GM12878 (cell line): ENCODE data around the gene NAB1. TPM values are rescaled to one million over a fixed set of nuclear protein-coding genes. Genes with fewer than 3 reads are reported as not detected.
A peak's percentile ranks its signal among the peaks of the same experiment; 100 is the strongest.

Experiments
- CHD4 ChIP-seq: fragments of 200-600 bp; sonication (generic); IDR thresholded peaks from 2 replicates; pipeline ENCODE4 v1.6.1; 2016; ENCODE audit warnings: mild to moderate bottlenecking
- EED ChIP-seq: sonication (generic); IDR thresholded peaks from 2 replicates; pipeline ENCODE4 v1.6.1; 2016; ENCODE audit warnings: antibody characterized with exemption, low read depth
- JUNB ChIP-seq: IDR thresholded peaks from 2 replicates; pipeline ENCODE4 v1.6.1; 2016; ENCODE audit warnings: antibody characterized with exemption, mild to moderate bottlenecking
- LARP7 ChIP-seq: fragments of 450-650 bp; IDR thresholded peaks from 2 replicates; pipeline ENCODE4 v1.6.1; 2017; ENCODE audit warnings: mild to moderate bottlenecking
- MTA2 ChIP-seq: fragments of 450-650 bp; IDR thresholded peaks from 2 replicates; pipeline ENCODE4 v1.6.1; 2016; ENCODE audit warnings: low read depth, mild to moderate bottlenecking, moderate library complexity
- MYC ChIP-seq: IDR thresholded peaks from 2 replicates; pipeline ENCODE4 v1.6.1; 2011; ENCODE audit warnings: mild to moderate bottlenecking, low read length, moderate library complexity, inconsistent platforms; ENCODE audit not compliant: insufficient read depth, insufficient replicate concordance, insufficient read length, severe bottlenecking
- NFYA ChIP-seq: IDR thresholded peaks from 2 replicates; pipeline ENCODE4 v1.6.1; 2011; ENCODE audit warnings: low read depth, mild to moderate bottlenecking, low read length, improper control_type of control experiment, borderline replicate concordance
- SIN3A ChIP-seq: IDR thresholded peaks from 2 replicates; pipeline ENCODE4 v1.6.1; 2012; ENCODE audit warnings: low read depth, low read length, improper control_type of control experiment
- SPI1 ChIP-seq: IDR thresholded peaks from 2 replicates; pipeline ENCODE4 v1.6.1; 2011; ENCODE audit warnings: low read depth, mild to moderate bottlenecking, low read length, moderate library complexity, borderline replicate concordance; ENCODE audit not compliant: insufficient read depth
- TARDBP ChIP-seq: IDR thresholded peaks from 2 replicates; pipeline ENCODE4 v1.6.1; 2016; ENCODE audit warnings: borderline replicate concordance
- polyA plus RNA-seq, 11 experiments: library from polyadenylated mRNA; depleted of rRNA in 4 of 11; unstranded in 6 of 11; stranded (reverse) in 5 of 11; fragments of >200 nt; fragmentation: Nextera tagmentation in 4 of 11; fragmentation: Illumina TruSeq in 1 of 11; extraction: Ambion mirVana in 4 of 11; extraction: Trizol in 1 of 11; gene quantifications; 1 replicate in 1 of 11; 2 replicates in 10 of 11; pipeline versions ENCODE4 v1.2.1 to v1.2.3, GENCODE V29; 2011 to 2016; ENCODE audit warnings: inconsistent platforms in 2 of 11, missing spikeins in 2 of 11, low read depth in 1 of 11
- total RNA-seq, 4 experiments: library from RNA; depleted of rRNA in 3 of 4; stranded (reverse); fragments of >200 nt in 3 of 4; fragmentation: Illumina TruSeq in 1 of 4; extraction: Trizol in 1 of 4; gene quantifications; 2 replicates each; pipeline versions ENCODE4 v1.2.1 to v1.2.3, GENCODE V29; 2013 to 2021
- TF ChIP-seq, protein P1 (sequence below): fragments of 450-650 bp; IDR thresholded peaks from 2 replicates; pipeline ENCODE4 v1.6.1; 2017; ENCODE audit warnings: antibody characterized with exemption, mild to moderate bottlenecking, moderate library complexity
- TF ChIP-seq, protein P2 (sequence below): fragments of 450-650 bp; conservative IDR thresholded peaks from 2 replicates; pipeline ENCODE4 v1.6.1; 2017; ENCODE audit warnings: mild to moderate bottlenecking, moderate library complexity
- TF ChIP-seq, protein P3 (sequence below): fragments of 450-650 bp; IDR thresholded peaks from 2 replicates; pipeline ENCODE4 v1.6.1; 2016; ENCODE audit warnings: mild to moderate bottlenecking
- TF ChIP-seq, protein P4 (sequence below): fragments of 450-650 bp; IDR thresholded peaks from 2 replicates; pipeline ENCODE4 v1.6.1; 2016; ENCODE audit warnings: mild to moderate bottlenecking
- TF ChIP-seq, protein P5 (sequence below): fragments of 450-650 bp; IDR thresholded peaks from 2 replicates; pipeline ENCODE4 v1.6.1; 2018; ENCODE audit warnings: mild to moderate bottlenecking, low read depth, moderate library complexity; ENCODE audit not compliant: partially characterized antibody
- TF ChIP-seq, protein P6 (sequence below): fragments of 450-650 bp; IDR thresholded peaks from 2 replicates; pipeline ENCODE4 v1.6.1; 2017; ENCODE audit warnings: low read depth, mild to moderate bottlenecking, moderate library complexity

NAB1 gene
- total and polyA plus RNA-seq, 10 of the 15 experiments (the other 5 are each of a cell fraction or from before 2014, with no cell fraction given) = 4.5 to 39.6 (median 23.0) TPM

DNA sequence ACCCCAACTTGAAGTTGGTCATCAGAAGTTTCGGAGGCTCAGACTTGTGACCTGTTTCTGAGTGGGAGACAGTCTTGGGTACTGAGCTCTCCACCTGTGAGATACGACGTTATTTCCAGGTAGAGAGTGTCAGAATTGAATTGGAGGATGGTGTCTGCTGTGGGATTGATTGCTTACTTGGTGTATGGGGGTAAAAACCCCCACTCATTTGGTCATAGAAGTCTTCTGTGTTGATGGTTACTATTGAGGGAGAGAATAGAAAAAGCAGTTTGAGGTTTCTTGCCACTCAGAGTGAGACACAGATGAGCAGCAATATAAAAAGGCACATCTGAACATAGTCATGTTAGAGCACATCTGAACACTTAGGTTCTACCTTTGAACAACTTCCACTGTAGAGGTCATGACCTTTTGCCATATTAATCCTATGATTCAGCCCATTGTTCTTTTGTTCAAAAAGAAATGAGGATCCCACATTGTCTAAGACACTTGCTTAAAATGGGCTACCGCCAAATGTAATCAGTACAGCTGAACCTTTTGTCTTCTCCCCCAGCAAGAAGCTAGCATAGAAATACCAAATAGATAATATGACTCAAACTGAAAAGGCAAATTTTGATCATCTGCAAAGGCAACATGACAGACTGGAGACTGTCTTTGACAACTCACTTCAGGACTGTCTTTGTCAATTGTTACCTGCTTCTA is 73.3 kb downstream of the NAB1 start (continued):
- TF ChIP-seq, protein P1, sequence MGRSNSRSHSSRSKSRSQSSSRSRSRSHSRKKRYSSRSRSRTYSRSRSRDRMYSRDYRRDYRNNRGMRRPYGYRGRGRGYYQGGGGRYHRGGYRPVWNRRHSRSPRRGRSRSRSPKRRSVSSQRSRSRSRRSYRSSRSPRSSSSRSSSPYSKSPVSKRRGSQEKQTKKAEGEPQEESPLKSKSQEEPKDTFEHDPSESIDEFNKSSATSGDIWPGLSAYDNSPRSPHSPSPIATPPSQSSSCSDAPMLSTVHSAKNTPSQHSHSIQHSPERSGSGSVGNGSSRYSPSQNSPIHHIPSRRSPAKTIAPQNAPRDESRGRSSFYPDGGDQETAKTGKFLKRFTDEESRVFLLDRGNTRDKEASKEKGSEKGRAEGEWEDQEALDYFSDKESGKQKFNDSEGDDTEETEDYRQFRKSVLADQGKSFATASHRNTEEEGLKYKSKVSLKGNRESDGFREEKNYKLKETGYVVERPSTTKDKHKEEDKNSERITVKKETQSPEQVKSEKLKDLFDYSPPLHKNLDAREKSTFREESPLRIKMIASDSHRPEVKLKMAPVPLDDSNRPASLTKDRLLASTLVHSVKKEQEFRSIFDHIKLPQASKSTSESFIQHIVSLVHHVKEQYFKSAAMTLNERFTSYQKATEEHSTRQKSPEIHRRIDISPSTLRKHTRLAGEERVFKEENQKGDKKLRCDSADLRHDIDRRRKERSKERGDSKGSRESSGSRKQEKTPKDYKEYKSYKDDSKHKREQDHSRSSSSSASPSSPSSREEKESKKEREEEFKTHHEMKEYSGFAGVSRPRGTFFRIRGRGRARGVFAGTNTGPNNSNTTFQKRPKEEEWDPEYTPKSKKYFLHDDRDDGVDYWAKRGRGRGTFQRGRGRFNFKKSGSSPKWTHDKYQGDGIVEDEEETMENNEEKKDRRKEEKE = no peak
- TF ChIP-seq, protein P2, sequence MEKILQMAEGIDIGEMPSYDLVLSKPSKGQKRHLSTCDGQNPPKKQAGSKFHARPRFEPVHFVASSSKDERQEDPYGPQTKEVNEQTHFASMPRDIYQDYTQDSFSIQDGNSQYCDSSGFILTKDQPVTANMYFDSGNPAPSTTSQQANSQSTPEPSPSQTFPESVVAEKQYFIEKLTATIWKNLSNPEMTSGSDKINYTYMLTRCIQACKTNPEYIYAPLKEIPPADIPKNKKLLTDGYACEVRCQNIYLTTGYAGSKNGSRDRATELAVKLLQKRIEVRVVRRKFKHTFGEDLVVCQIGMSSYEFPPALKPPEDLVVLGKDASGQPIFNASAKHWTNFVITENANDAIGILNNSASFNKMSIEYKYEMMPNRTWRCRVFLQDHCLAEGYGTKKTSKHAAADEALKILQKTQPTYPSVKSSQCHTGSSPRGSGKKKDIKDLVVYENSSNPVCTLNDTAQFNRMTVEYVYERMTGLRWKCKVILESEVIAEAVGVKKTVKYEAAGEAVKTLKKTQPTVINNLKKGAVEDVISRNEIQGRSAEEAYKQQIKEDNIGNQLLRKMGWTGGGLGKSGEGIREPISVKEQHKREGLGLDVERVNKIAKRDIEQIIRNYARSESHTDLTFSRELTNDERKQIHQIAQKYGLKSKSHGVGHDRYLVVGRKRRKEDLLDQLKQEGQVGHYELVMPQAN = no peak
- TF ChIP-seq, protein P3, sequence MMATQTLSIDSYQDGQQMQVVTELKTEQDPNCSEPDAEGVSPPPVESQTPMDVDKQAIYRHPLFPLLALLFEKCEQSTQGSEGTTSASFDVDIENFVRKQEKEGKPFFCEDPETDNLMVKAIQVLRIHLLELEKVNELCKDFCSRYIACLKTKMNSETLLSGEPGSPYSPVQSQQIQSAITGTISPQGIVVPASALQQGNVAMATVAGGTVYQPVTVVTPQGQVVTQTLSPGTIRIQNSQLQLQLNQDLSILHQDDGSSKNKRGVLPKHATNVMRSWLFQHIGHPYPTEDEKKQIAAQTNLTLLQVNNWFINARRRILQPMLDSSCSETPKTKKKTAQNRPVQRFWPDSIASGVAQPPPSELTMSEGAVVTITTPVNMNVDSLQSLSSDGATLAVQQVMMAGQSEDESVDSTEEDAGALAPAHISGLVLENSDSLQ = peak; percentile 62
- TF ChIP-seq MYC (no peak), MTA2 (peak; percentile 83), SIN3A (no peak), NFYA (no peak), CHD4 (no peak), TARDBP (no peak), EED (peak; percentile 70; the same call in 1 of the 2 replicates), LARP7 (no peak), SPI1 (no peak), JUNB (peak; percentile 99)
- TF ChIP-seq, protein P4, sequence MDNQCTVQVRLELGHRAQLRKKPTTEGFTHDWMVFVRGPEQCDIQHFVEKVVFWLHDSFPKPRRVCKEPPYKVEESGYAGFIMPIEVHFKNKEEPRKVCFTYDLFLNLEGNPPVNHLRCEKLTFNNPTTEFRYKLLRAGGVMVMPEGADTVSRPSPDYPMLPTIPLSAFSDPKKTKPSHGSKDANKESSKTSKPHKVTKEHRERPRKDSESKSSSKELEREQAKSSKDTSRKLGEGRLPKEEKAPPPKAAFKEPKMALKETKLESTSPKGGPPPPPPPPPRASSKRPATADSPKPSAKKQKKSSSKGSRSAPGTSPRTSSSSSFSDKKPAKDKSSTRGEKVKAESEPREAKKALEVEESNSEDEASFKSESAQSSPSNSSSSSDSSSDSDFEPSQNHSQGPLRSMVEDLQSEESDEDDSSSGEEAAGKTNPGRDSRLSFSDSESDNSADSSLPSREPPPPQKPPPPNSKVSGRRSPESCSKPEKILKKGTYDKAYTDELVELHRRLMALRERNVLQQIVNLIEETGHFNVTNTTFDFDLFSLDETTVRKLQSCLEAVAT = peak; percentile 55; the same call in 1 of the 2 replicates
- TF ChIP-seq, protein P5, sequence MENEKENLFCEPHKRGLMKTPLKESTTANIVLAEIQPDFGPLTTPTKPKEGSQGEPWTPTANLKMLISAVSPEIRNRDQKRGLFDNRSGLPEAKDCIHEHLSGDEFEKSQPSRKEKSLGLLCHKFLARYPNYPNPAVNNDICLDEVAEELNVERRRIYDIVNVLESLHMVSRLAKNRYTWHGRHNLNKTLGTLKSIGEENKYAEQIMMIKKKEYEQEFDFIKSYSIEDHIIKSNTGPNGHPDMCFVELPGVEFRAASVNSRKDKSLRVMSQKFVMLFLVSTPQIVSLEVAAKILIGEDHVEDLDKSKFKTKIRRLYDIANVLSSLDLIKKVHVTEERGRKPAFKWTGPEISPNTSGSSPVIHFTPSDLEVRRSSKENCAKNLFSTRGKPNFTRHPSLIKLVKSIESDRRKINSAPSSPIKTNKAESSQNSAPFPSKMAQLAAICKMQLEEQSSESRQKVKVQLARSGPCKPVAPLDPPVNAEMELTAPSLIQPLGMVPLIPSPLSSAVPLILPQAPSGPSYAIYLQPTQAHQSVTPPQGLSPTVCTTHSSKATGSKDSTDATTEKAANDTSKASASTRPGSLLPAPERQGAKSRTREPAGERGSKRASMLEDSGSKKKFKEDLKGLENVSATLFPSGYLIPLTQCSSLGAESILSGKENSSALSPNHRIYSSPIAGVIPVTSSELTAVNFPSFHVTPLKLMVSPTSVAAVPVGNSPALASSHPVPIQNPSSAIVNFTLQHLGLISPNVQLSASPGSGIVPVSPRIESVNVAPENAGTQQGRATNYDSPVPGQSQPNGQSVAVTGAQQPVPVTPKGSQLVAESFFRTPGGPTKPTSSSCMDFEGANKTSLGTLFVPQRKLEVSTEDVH = peak; percentile 46
- TF ChIP-seq, protein P6, sequence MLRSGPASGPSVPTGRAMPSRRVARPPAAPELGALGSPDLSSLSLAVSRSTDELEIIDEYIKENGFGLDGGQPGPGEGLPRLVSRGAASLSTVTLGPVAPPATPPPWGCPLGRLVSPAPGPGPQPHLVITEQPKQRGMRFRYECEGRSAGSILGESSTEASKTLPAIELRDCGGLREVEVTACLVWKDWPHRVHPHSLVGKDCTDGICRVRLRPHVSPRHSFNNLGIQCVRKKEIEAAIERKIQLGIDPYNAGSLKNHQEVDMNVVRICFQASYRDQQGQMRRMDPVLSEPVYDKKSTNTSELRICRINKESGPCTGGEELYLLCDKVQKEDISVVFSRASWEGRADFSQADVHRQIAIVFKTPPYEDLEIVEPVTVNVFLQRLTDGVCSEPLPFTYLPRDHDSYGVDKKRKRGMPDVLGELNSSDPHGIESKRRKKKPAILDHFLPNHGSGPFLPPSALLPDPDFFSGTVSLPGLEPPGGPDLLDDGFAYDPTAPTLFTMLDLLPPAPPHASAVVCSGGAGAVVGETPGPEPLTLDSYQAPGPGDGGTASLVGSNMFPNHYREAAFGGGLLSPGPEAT = peak; percentile 60
